Loucy (cell line): ENCODE measurements around the gene NHSL1.

Source experiments
- H2AFZ ChIP-seq: fragments of 200-600 bp; sonication (generic); 2 replicates; pipeline ENCODE4 v1.6.0; 2016; ENCODE audit warnings: antibody characterized with exemption, mild to moderate bottlenecking, low read length, moderate library complexity
- H3F3A ChIP-seq: fragments of 200-600 bp; 2 replicates; pipeline ENCODE4 v1.6.0; 2016; ENCODE audit warnings: antibody characterized with exemption, low read depth, mild to moderate bottlenecking
- H3K27me3 ChIP-seq: fragments of 200-600 bp; sonication (generic); 2 replicates; pipeline ENCODE4 v1.6.1; 2014; ENCODE audit warnings: low read length, mild to moderate bottlenecking; ENCODE audit not compliant: insufficient read depth, poor library complexity, severe bottlenecking
- H3K36me3 ChIP-seq: fragments of 200-600 bp; sonication (generic); 2 replicates; pipeline ENCODE4 v1.6.1; 2016; ENCODE audit warnings: low read length; ENCODE audit not compliant: insufficient read depth
- H3K4me1 ChIP-seq: fragments of 200-600 bp; sonication (generic); 2 replicates; pipeline ENCODE4 v1.5.1; 2014; ENCODE audit warnings: low read length, mild to moderate bottlenecking; ENCODE audit not compliant: insufficient read depth, poor library complexity, severe bottlenecking
- H3K4me2 ChIP-seq: fragments of 200-600 bp; sonication (generic); 2 replicates; pipeline ENCODE4 v1.6.0; 2014; ENCODE audit warnings: antibody characterized with exemption, low read length, low read depth, mild to moderate bottlenecking; ENCODE audit not compliant: poor library complexity, severe bottlenecking
- H3K4me3 ChIP-seq: fragments of 200-600 bp; sonication (generic); 2 replicates; pipeline ENCODE4 v1.5.1; 2014; ENCODE audit warnings: low read length, mild to moderate bottlenecking, mixed read lengths; ENCODE audit not compliant: poor library complexity, severe bottlenecking
- H3K79me2 ChIP-seq: fragments of 200-600 bp; sonication (generic); 2 replicates; pipeline ENCODE4 v1.6.1; 2014; ENCODE audit warnings: low read length; ENCODE audit not compliant: insufficient read depth
- H3K9ac ChIP-seq: fragments of 200-600 bp; sonication (generic); 2 replicates; pipeline ENCODE4 v1.6.0; 2014; ENCODE audit warnings: mild to moderate bottlenecking, low read depth, low read length, moderate library complexity; ENCODE audit not compliant: poor library complexity, severe bottlenecking
- H3K9me2 ChIP-seq: fragments of 200-600 bp; sonication (generic); replicated peaks from 2 replicates; pipeline ENCODE4 v1.6.1; 2016; ENCODE audit warnings: low read depth, low read length, mixed read lengths
- H3K9me3 ChIP-seq: fragments of 200-600 bp; sonication (generic); 2 replicates; pipeline ENCODE4 v1.6.1; 2014; ENCODE audit warnings: mild to moderate bottlenecking, antibody characterized with exemption, low read length, low read depth; ENCODE audit not compliant: insufficient read depth
- H4K20me1 ChIP-seq: fragments of 200-600 bp; sonication (generic); 2 replicates; pipeline ENCODE4 v1.6.0; 2014; ENCODE audit warnings: antibody characterized with exemption, low read length, mild to moderate bottlenecking; ENCODE audit not compliant: insufficient read depth, poor library complexity, severe bottlenecking
- CTCF ChIP-seq: fragments of 200-600 bp; sonication (generic); conservative IDR thresholded peaks from 2 replicates; pipeline ENCODE4 v1.5.1; 2014; ENCODE audit warnings: mild to moderate bottlenecking, antibody characterized with exemption, low read length
- EZH2phosphoT487 ChIP-seq: fragments of 200-600 bp; IDR thresholded peaks from 2 replicates; pipeline ENCODE4 v1.6.1; 2018; ENCODE audit warnings: antibody characterized with exemption, mild to moderate bottlenecking, moderate library complexity, borderline replicate concordance

NHSL1 gene

DNA sequence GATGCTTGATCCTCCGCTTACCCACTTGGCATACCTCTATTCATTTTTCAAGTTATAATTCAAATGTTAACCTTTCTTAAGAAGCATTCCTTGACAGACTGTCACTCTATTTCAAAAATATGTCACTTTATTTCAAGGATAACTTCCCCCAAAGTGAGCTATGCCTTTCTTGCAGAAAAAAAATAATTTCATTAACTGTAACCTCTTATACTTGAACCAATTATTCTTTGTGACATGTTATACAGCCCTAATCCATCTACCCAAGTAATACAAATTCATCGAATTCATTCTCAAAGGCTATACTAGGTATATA is 9.3 kb upstream of the NHSL1 start:
- no peak overlapping the region for H2AFZ ChIP-seq
- no peaks in the 10 kb centered on the region for H3K36me3 ChIP-seq
- H3K79me2 ChIP-seq: no peaks in the 10 kb centered on the region
- TF ChIP-seq EZH2phosphoT487: no peak
- TF ChIP-seq CTCF: no peak
- H3K4me3 ChIP-seq: no peak overlapping the region
- H3F3A ChIP-seq: no peaks in the 10 kb centered on the region
- no peaks in the 10 kb centered on the region for H3K27me3 ChIP-seq
- H3K4me1 ChIP-seq: peaks cover 15% of the 10 kb centered on the region
- no peak overlapping the region for H3K4me2 ChIP-seq
- H3K9ac ChIP-seq: no peak overlapping the region
- H4K20me1 ChIP-seq: no peaks in the 10 kb centered on the region
- no peaks in the 10 kb centered on the region for H3K9me2 ChIP-seq
- no peaks in the 10 kb centered on the region for H3K9me3 ChIP-seq

GRCh38 chr6:138507977-138508675 is 8.8 kb upstream of the NHSL1 start:
- no peaks in the 10 kb centered on the region for H4K20me1 ChIP-seq

GRCh38 chr6:138504764-138505689 is 5.7 kb upstream of the NHSL1 start:
- TF ChIP-seq EZH2phosphoT487: no peak
- TF ChIP-seq CTCF: no peak
- Histone ChIP-seq H3K9me2 (no peaks in the 10 kb centered on the region), H3K4me2 (no peak overlapping the region), H4K20me1 (no peaks in the 10 kb centered on the region), H3K36me3 (no peaks in the 10 kb centered on the region), H3K27me3 (no peaks in the 10 kb centered on the region), H3K9ac (no peak overlapping the region), H3K9me3 (no peaks in the 10 kb centered on the region), H3K79me2 (no peaks in the 10 kb centered on the region), H3K4me3 (no peak overlapping the region), H3K4me1 (peaks cover 16% of the 10 kb centered on the region), H3F3A (no peaks in the 10 kb centered on the region), H2AFZ (no peak overlapping the region)

More at GRCh38 chr6:138507977-138508675, 8.8 kb upstream of the NHSL1 start:
- TF ChIP-seq CTCF: no peak
- TF ChIP-seq EZH2phosphoT487: no peak
- H3K4me2 ChIP-seq: no peak overlapping the region
- no peak overlapping the region for H3K4me3 ChIP-seq
- no peak overlapping the region for H3K9ac ChIP-seq
- no peak overlapping the region for H2AFZ ChIP-seq
- no peaks in the 10 kb centered on the region for H3K9me3 ChIP-seq
- no peaks in the 10 kb centered on the region for H3K36me3 ChIP-seq
- H3K4me1 ChIP-seq: peaks cover 16% of the 10 kb centered on the region
- no peaks in the 10 kb centered on the region for H3K79me2 ChIP-seq
- H3K9me2 ChIP-seq: no peaks in the 10 kb centered on the region
- no peaks in the 10 kb centered on the region for H3K27me3 ChIP-seq
- no peaks in the 10 kb centered on the region for H3F3A ChIP-seq
